Measurements from ENCODE around the gene LSM10. TPM values are rescaled to one million over a fixed set of nuclear protein-coding genes. Genes with fewer than 3 reads are reported as not detected.

Gene LSM10
- total and polyA plus RNA-seq, 9 of the 15 experiments (the other 6 are each of a cell fraction or from before 2014, with no cell fraction given) = 13.2 to 146 (median 68.9) TPM

DNA sequence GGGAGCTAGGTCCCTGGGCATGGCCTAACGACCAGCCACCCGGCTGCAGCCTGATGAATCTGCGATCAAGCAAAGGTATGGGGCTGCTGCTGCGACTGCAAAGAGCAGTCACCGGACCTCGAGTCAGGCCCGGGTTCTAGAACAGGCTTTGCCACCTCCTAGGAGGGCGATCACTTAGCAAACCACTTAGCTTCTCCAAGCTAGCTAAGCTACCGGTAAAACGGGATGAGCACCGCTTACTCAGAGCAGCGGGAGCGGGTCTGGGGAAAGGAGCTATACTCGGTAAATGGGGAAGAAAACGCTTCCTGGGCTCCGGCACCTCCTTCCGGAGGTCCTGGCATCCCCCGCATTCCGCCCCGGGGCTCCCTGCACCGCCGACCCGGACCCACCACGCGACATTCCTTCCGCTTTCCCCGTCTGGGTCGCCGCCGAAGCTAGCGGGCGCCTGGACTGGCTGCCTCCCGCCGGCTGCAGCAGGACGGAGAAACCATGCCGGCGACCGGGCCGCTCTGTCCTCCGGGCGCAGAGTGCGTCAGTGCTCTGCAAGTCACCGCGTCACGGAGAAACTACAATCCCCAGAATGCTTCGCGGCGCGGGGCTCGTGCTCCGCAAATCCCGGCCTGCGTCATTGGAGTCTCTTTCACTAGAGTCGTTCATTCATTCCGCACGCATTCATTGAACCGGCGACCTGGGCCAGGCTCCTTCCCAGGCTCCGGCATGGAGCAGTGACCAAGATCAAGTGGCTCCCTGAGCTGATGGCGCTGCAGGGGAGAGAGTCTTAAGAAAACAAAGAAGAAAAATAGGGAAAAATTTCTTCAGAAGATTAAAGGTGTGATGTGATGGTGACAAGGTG, at the start of gene LSM10 (continued):
- TF ChIP-seq, protein P1, sequence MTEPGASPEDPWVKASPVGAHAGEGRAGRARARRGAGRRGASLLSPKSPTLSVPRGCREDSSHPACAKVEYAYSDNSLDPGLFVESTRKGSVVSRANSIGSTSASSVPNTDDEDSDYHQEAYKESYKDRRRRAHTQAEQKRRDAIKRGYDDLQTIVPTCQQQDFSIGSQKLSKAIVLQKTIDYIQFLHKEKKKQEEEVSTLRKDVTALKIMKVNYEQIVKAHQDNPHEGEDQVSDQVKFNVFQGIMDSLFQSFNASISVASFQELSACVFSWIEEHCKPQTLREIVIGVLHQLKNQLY (CRISPR knock-in tag; conservative IDR thresholded peaks at IDR 0.05) = no peak; a peak in 2 of 4 replicates
- no peak for TF ChIP-seq CBFA2T3 (IDR thresholded peaks at IDR 0.05)
- TF ChIP-seq, protein P2, sequence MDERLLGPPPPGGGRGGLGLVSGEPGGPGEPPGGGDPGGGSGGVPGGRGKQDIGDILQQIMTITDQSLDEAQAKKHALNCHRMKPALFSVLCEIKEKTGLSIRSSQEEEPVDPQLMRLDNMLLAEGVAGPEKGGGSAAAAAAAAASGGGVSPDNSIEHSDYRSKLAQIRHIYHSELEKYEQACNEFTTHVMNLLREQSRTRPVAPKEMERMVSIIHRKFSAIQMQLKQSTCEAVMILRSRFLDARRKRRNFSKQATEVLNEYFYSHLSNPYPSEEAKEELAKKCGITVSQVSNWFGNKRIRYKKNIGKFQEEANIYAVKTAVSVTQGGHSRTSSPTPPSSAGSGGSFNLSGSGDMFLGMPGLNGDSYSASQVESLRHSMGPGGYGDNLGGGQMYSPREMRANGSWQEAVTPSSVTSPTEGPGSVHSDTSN (CRISPR knock-in tag; IDR thresholded peaks at IDR 0.05; ENCODE audit: low read depth) = no peak
- TF ChIP-seq, protein P2 (tag; conservative IDR thresholded peaks at IDR 0.05; ENCODE audit: low read depth) = no peak
- no peak for TF ChIP-seq LEF1 (IDR thresholded peaks at IDR 0.05)
- TF ChIP-seq, protein P3, sequence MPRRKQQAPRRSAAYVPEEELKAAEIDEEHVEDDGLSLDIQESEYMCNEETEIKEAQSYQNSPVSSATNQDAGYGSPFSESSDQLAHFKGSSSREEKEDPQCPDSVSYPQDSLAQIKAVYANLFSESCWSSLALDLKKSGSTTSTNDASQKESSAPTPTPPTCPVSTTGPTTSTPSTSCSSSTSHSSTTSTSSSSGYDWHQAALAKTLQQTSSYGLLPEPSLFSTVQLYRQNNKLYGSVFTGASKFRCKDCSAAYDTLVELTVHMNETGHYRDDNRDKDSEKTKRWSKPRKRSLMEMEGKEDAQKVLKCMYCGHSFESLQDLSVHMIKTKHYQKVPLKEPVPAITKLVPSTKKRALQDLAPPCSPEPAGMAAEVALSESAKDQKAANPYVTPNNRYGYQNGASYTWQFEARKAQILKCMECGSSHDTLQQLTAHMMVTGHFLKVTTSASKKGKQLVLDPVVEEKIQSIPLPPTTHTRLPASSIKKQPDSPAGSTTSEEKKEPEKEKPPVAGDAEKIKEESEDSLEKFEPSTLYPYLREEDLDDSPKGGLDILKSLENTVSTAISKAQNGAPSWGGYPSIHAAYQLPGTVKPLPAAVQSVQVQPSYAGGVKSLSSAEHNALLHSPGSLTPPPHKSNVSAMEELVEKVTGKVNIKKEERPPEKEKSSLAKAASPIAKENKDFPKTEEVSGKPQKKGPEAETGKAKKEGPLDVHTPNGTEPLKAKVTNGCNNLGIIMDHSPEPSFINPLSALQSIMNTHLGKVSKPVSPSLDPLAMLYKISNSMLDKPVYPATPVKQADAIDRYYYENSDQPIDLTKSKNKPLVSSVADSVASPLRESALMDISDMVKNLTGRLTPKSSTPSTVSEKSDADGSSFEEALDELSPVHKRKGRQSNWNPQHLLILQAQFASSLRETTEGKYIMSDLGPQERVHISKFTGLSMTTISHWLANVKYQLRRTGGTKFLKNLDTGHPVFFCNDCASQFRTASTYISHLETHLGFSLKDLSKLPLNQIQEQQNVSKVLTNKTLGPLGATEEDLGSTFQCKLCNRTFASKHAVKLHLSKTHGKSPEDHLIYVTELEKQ (CRISPR knock-in tag; IDR thresholded peaks at IDR 0.05) = no peak
- TF ChIP-seq, protein P4, sequence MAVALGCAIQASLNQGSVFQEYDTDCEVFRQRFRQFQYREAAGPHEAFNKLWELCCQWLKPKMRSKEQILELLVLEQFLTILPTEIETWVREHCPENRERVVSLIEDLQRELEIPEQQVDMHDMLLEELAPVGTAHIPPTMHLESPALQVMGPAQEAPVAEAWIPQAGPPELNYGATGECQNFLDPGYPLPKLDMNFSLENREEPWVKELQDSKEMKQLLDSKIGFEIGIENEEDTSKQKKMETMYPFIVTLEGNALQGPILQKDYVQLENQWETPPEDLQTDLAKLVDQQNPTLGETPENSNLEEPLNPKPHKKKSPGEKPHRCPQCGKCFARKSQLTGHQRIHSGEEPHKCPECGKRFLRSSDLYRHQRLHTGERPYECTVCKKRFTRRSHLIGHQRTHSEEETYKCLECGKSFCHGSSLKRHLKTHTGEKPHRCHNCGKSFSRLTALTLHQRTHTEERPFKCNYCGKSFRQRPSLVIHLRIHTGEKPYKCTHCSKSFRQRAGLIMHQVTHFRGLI (CRISPR knock-in tag; IDR thresholded peaks at IDR 0.05) = 0 out of 2 replicates have a peak, but pooled peaks have one; percentile 22
- peak; percentile 31; the same call in 1 of the 2 replicates for TF ChIP-seq ARID1B (IDR thresholded peaks at IDR 0.05)
- TF ChIP-seq ASH1L (IDR thresholded peaks at IDR 0.05; ENCODE audit: borderline replicate concordance, low read depth, partially characterized antibody) = no peak
- TF ChIP-seq TAF9B (IDR thresholded peaks at IDR 0.05; ENCODE audit: partially characterized antibody) = peak; percentile 88
- TF ChIP-seq POLR2G (IDR thresholded peaks at IDR 0.05; ENCODE audit: low read depth, low read length) = peak; percentile 99
- TF ChIP-seq NUFIP1 (IDR thresholded peaks at IDR 0.05; ENCODE audit: partially characterized antibody) = no peak
- TF ChIP-seq, protein P5, sequence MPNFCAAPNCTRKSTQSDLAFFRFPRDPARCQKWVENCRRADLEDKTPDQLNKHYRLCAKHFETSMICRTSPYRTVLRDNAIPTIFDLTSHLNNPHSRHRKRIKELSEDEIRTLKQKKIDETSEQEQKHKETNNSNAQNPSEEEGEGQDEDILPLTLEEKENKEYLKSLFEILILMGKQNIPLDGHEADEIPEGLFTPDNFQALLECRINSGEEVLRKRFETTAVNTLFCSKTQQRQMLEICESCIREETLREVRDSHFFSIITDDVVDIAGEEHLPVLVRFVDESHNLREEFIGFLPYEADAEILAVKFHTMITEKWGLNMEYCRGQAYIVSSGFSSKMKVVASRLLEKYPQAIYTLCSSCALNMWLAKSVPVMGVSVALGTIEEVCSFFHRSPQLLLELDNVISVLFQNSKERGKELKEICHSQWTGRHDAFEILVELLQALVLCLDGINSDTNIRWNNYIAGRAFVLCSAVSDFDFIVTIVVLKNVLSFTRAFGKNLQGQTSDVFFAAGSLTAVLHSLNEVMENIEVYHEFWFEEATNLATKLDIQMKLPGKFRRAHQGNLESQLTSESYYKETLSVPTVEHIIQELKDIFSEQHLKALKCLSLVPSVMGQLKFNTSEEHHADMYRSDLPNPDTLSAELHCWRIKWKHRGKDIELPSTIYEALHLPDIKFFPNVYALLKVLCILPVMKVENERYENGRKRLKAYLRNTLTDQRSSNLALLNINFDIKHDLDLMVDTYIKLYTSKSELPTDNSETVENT (CRISPR knock-in tag; IDR thresholded peaks at IDR 0.05) = peak; percentile 70; the same call in 1 of the 2 replicates
- TF ChIP-seq ZEB2 (IDR thresholded peaks at IDR 0.05) = no peak
- TF ChIP-seq ZNF445 (CRISPR knock-in tag; IDR thresholded peaks at IDR 0.05; ENCODE audit: low read depth) = no peak
- no peak for TF ChIP-seq DIDO1 (tag; IDR thresholded peaks at IDR 0.05; ENCODE audit: low read depth)
- peak; percentile 43 for TF ChIP-seq SETDB1 (IDR thresholded peaks at IDR 0.05; ENCODE audit: low read length)

Measured in K562 (cell line).